Measurements from ENCODE around the gene ZXDC.

DNA sequence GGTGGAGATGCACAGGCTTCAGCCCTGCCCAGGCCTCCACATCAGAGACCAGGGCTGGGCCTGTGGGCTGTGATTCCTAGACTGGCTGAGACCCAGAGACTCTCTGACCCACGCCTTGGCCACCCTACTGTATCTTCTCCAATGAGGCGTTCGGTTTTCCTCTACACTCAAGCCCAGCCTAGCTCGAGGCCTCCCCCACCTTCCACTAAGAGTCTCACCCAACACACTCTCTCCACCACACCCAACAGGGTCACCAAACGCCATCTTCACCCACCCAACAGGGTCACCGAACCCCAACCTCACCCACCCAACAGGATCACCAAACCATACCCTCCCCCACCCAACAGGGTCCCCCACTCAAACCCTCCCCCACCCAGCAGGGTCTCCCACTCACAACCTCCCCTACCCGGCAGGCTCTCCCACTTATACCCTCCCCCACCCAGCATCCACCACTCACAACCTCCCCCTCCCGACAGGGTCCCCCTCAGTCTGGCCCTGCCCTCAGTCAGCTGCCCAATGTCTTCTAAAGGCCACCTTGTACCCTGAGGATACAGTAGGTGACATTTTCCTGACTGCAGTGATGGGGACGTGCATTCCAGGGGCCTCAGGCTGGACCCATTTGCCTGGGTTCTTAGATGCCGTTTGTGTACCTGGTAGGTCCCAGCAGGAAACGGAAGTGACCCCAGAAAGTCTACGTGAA lies 60.6 kb downstream of the ZXDC start:
- TF ChIP-seq, protein P1, sequence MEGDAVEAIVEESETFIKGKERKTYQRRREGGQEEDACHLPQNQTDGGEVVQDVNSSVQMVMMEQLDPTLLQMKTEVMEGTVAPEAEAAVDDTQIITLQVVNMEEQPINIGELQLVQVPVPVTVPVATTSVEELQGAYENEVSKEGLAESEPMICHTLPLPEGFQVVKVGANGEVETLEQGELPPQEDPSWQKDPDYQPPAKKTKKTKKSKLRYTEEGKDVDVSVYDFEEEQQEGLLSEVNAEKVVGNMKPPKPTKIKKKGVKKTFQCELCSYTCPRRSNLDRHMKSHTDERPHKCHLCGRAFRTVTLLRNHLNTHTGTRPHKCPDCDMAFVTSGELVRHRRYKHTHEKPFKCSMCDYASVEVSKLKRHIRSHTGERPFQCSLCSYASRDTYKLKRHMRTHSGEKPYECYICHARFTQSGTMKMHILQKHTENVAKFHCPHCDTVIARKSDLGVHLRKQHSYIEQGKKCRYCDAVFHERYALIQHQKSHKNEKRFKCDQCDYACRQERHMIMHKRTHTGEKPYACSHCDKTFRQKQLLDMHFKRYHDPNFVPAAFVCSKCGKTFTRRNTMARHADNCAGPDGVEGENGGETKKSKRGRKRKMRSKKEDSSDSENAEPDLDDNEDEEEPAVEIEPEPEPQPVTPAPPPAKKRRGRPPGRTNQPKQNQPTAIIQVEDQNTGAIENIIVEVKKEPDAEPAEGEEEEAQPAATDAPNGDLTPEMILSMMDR (optimal IDR thresholded peaks at IDR 0.05 in 1 of 3, IDR thresholded peaks at IDR 0.05 in 1 of 3, conservative IDR thresholded peaks at IDR 0.05 in 1 of 3; ENCODE audit: extremely low read depth in 1 of 3, insufficient read depth in 2 of 3, low read length in 3 of 3): no peak
- TF ChIP-seq EZH2 (IDR thresholded peaks at IDR 0.05; ENCODE audit: low read length): no peak

Measured in keratinocyte (primary cell).